Muscle layer of colon (tissue), 2 donors: ENCODE results near the gene PDE4B.

Experiments
- H3K27ac ChIP-seq: one replicate; pipeline ENCODE4 v1.7.0; 2013; ENCODE audit warnings: low read depth, mild to moderate bottlenecking, low read length, moderate library complexity
- H3K27me3 ChIP-seq, 2 donors: one replicate each; pipeline ENCODE4 v1.7.0; 2013; ENCODE audit warnings: low read length in 2 of 2, mild to moderate bottlenecking in 2 of 2; ENCODE audit not compliant: insufficient read depth in 2 of 2, control insufficient read depth in 1 of 2
- H3K36me3 ChIP-seq: one replicate; pipeline ENCODE4 v1.7.0; 2013; ENCODE audit warnings: mild to moderate bottlenecking, low read length; ENCODE audit not compliant: insufficient read depth
- H3K4me1 ChIP-seq: one replicate; pipeline ENCODE4 v1.7.0; 2013; ENCODE audit warnings: mild to moderate bottlenecking, low read length; ENCODE audit not compliant: insufficient read depth
- H3K4me3 ChIP-seq, 2 donors: one replicate each; pipeline ENCODE4 v1.7.0; 2013; ENCODE audit warnings: low read length in 2 of 2, low read depth in 1 of 2, mild to moderate bottlenecking in 1 of 2, moderate library complexity in 1 of 2
- H3K9ac ChIP-seq: one replicate; pipeline ENCODE4 v1.7.0; 2013; ENCODE audit warnings: low read length
- H3K9me3 ChIP-seq: one replicate; pipeline ENCODE4 v1.7.0; 2013; ENCODE audit warnings: mild to moderate bottlenecking, low read length
- donor health status: abdominal sarcoma.
- donor health status: Adenocarcinoma of cecum.

The PDE4B gene

DNA sequence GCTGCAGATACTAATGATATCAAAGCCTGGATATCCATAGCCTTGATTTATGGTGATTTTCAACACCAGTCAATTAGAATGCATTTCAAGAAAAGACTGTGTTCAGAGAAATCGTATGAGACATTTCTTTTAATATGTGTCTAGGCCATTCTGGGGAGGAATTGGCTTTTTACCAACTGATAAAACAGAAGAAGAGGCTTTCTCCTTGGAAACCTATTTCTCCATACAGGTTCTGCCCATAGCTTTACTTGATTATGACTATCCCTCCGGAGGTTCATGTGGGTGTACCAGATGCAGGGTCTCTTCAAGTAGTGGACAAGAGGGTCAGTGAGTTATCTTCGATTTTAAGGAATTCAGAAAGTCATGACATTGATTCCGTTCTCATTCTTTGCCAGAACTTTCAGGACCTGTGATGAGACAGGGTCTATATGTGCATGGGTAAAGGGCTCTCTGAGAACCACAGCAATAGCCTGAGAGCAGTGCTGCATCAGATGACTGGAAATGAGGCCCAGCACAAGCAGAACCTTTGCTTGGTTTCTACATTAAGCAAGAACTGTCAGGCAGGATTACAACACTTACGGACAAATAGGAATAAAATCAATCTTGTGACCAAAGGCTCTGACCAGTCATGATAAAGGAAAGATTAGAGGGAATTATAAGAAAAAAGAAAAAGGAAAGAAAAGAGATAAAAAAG is 477.6 kb downstream of the PDE4B start:
- H3K4me1 ChIP-seq = peaks cover 27% of the 10 kb centered on the region
- no peak overlapping the region for H3K4me3 ChIP-seq
- no peak overlapping the region for H3K27ac ChIP-seq
- no peak overlapping the region for H3K9ac ChIP-seq
- no peaks in the 10 kb centered on the region for H3K9me3 ChIP-seq
- no peaks in the 10 kb centered on the region for H3K27me3 ChIP-seq
- no peaks in the 10 kb centered on the region for H3K36me3 ChIP-seq

GRCh38 chr1:66271216-66271903 is 478.7 kb downstream of the PDE4B start:
- H3K4me1 ChIP-seq = peaks cover 27% of the 10 kb centered on the region
- no peak overlapping the region for H3K9ac ChIP-seq
- H3K4me3 ChIP-seq = peak overlapping the region in 1 of 2 donors; percentile 32
- H3K27ac ChIP-seq = peak overlapping the region; percentile 89
- H3K27me3 ChIP-seq = no peaks in the 10 kb centered on the region
- H3K36me3 ChIP-seq = no peaks in the 10 kb centered on the region
- no peaks in the 10 kb centered on the region for H3K9me3 ChIP-seq

GRCh38 chr1:66271904-66272254 is 479.2 kb downstream of the PDE4B start:
- Histone ChIP-seq H3K4me3 (peak overlapping the region in 1 of 2 donors; percentile 32), H3K36me3 (no peaks in the 10 kb centered on the region), H3K27ac (peak overlapping the region; percentile 89), H3K9ac (no peak overlapping the region), H3K27me3 (no peaks in the 10 kb centered on the region), H3K4me1 (peaks cover 27% of the 10 kb centered on the region), H3K9me3 (no peaks in the 10 kb centered on the region)

DNA sequence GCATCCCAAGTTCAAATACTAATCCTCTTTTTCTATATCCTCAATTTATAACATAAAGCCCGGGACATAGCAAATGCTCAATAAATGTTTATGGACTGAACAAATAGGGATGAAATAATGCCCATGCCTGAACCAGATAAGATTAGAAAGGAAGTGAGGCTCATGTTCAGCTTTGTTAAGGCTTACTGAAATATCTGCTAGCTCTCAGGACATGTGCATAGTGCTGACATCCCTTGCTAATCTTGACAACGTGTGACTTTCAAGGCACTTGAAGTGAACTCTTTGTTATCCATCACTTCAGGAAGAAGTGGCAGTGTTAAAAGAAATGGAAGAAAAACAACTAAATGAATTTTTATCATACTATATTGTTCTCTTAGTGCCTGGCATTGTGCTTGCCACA is 481.0 kb downstream of the PDE4B start:
- no peak overlapping the region for H3K4me3 ChIP-seq
- H3K9me3 ChIP-seq = no peaks in the 10 kb centered on the region
- peaks cover 37% of the 10 kb centered on the region for H3K4me1 ChIP-seq
- H3K36me3 ChIP-seq = no peaks in the 10 kb centered on the region
- no peak overlapping the region for H3K9ac ChIP-seq
- no peaks in the 10 kb centered on the region for H3K27me3 ChIP-seq
- H3K27ac ChIP-seq = no peak overlapping the region

- Histone ChIP-seq H3K36me3 (no peaks in the 10 kb centered on the region), H3K4me3 (no peak overlapping the region), H3K4me1 (peaks cover 42% of the 10 kb centered on the region), H3K9ac (no peak overlapping the region), H3K27ac (no peak overlapping the region), H3K27me3 (no peaks in the 10 kb centered on the region), H3K9me3 (no peaks in the 10 kb centered on the region)
Measured at GRCh38 chr1:66274634-66275033, 481.9 kb downstream of the PDE4B start.

DNA sequence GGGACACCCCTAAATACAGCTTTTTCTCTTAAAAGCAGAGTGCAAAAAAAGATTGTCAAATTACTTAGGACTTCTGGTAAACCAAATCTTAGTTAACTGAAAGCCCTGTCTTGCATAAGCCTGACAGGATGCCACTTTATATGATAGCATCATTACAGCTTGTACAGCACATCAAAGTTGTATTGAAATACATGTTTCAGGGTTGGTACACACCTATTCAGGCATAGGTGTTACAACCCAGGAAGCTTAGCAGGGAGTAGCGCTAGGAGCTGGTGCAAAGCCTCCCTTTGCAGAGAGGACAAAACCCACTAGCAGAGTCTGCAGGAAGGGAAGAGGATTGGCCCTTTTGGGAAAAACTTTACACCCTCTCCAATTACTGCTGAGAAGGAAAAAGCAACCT is 482.4 kb downstream of the PDE4B start:
- Histone ChIP-seq H3K4me1 (peaks cover 40% of the 10 kb centered on the region), H3K27ac (no peak overlapping the region), H3K4me3 (no peak overlapping the region), H3K27me3 (no peaks in the 10 kb centered on the region), H3K9ac (no peak overlapping the region), H3K9me3 (no peaks in the 10 kb centered on the region), H3K36me3 (no peaks in the 10 kb centered on the region)

DNA sequence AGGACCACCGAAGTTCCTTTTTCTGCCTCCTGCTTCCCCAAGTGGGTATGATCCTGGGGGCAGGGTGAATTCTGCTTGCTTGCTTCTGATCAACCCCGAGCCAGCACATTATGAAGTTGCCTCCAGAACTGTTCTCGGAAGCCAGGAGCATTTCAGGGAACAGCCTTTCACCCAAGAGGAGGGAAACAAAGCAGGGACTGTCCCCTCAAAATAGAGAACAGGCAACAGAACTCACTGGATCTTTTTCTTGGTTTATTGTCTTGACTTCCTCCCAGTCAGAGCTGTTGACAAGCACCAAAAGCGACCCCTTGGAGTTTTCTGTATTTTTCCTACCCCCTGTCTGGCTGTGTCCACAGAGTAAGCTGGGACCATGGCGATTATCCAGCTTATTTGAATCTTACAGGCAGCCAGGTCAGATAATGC is 482.9 kb downstream of the PDE4B start:
- no peak overlapping the region for H3K4me3 ChIP-seq

GRCh38 chr1:66276218-66276617 is 483.5 kb downstream of the PDE4B start:
- H3K27ac ChIP-seq = no peak overlapping the region
- H3K9ac ChIP-seq = no peak overlapping the region
- H3K4me1 ChIP-seq = peaks cover 29% of the 10 kb centered on the region

More for the DNA sequence above, 482.9 kb downstream of the PDE4B start:
- Histone ChIP-seq H3K27me3 (no peaks in the 10 kb centered on the region), H3K9me3 (no peaks in the 10 kb centered on the region), H3K4me1 (peaks cover 34% of the 10 kb centered on the region), H3K27ac (no peak overlapping the region), H3K36me3 (no peaks in the 10 kb centered on the region), H3K9ac (no peak overlapping the region)

GRCh38 chr1:66278260-66279021 is 485.7 kb downstream of the PDE4B start:
- Histone ChIP-seq H3K9me3 (no peaks in the 10 kb centered on the region), H3K9ac (no peak overlapping the region), H3K27me3 (no peaks in the 10 kb centered on the region), H3K27ac (no peak overlapping the region), H3K36me3 (no peaks in the 10 kb centered on the region), H3K4me1 (peaks cover 15% of the 10 kb centered on the region), H3K4me3 (no peak overlapping the region)

More at GRCh38 chr1:66276218-66276617, 483.5 kb downstream of the PDE4B start:
- no peaks in the 10 kb centered on the region for H3K27me3 ChIP-seq
- H3K4me3 ChIP-seq = no peak overlapping the region
- H3K36me3 ChIP-seq = no peaks in the 10 kb centered on the region
- no peaks in the 10 kb centered on the region for H3K9me3 ChIP-seq

GRCh38 chr1:66281808-66282207 is 489.1 kb downstream of the PDE4B start:
- no peak overlapping the region for H3K4me3 ChIP-seq
- H3K36me3 ChIP-seq = no peaks in the 10 kb centered on the region
- H3K27me3 ChIP-seq = no peaks in the 10 kb centered on the region
- H3K9me3 ChIP-seq = no peaks in the 10 kb centered on the region
- peaks cover 15% of the 10 kb centered on the region for H3K4me1 ChIP-seq
- H3K9ac ChIP-seq = no peak overlapping the region
- no peak overlapping the region for H3K27ac ChIP-seq

DNA sequence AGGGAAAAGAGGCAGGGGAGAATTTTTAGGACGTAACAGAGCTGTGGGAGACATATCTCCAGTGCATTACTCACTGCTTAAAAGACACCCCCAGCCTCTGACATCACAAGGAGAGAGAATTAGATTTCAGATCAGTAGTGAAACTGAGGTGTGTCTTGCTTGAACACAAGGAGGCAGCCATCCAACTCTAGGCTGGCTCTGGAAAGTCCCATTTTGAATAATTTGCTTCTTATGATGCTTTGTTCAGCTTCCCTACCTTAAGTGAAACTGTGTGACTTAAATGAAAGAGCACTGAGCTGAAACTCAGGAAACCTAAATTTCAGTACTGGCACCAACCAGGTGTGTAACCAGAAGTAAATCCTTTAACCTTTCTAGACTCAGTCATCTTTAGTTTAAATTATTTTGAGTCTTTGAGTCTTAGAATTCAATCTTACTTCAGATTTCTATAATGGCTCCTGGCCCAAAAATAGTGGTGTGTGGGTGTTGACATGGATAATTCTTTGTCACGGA is 489.7 kb downstream of the PDE4B start:
- peaks cover 15% of the 10 kb centered on the region for H3K4me1 ChIP-seq
- H3K36me3 ChIP-seq = no peaks in the 10 kb centered on the region
- no peak overlapping the region for H3K9ac ChIP-seq
- H3K4me3 ChIP-seq = no peak overlapping the region
- no peaks in the 10 kb centered on the region for H3K27me3 ChIP-seq
- H3K27ac ChIP-seq = no peak overlapping the region
- H3K9me3 ChIP-seq = no peaks in the 10 kb centered on the region
